Ascending aorta (tissue), 2 donors: Measurements from ENCODE around the gene SLC35E2B. TPM values are rescaled to one million over a fixed set of nuclear protein-coding genes. Genes with fewer than 3 reads are reported as not detected.

Experiments used
- DNase-seq, 2 donors: peaks; one replicate each; pipeline ENCODE4 v3.0.0-alpha.2; 2019; ENCODE audit warnings: low spot score in 2 of 2
- H3K27ac ChIP-seq, 2 donors: fragments of 200-600 bp; sonication (generic); one replicate each; pipeline ENCODE4 v1.5.1; 2016 to 2017; ENCODE audit warnings: mild to moderate bottlenecking in 1 of 2
- H3K27me3 ChIP-seq: fragments of 200-600 bp; sonication (generic); one replicate; pipeline ENCODE4 v1.5.1; 2017
- H3K36me3 ChIP-seq, 2 donors: fragments of 200-600 bp; sonication (generic); one replicate each; pipeline ENCODE4 v1.5.1; 2016
- H3K4me1 ChIP-seq, 2 donors: fragments of 200-600 bp; sonication (generic); one replicate each; pipeline ENCODE4 v1.5.1; 2016 to 2017; ENCODE audit warnings: mild to moderate bottlenecking in 1 of 2
- H3K4me3 ChIP-seq, 2 donors: fragments of 200-600 bp; sonication (generic); one replicate each; pipeline ENCODE4 v1.5.1; 2016 to 2017; ENCODE audit warnings: mild to moderate bottlenecking in 1 of 2
- H3K9me3 ChIP-seq, 2 donors: fragments of 200-600 bp; sonication (generic); one replicate each; pipeline ENCODE4 v1.5.1; 2016
- CTCF ChIP-seq, 3 experiments: fragments of 200-600 bp in 2 of 3; fragments of 450-650 bp in 1 of 3; sonication (generic) in 2 of 3; IDR thresholded peaks; one replicate each; pipeline ENCODE4 v1.5.1; 2016 to 2019; ENCODE audit warnings: antibody characterized with exemption in 3 of 3, mild to moderate bottlenecking in 1 of 3, moderate library complexity in 1 of 3
- intact Hi-C: fragments of 100-400 bp; cut with DNase I; formaldehyde crosslinking; loops from one replicate; pipeline ENCODE4 v1.15.1; 2023
- total RNA-seq: library from RNA; depleted of rRNA; stranded (reverse); fragments of >200 nt; gene quantifications from one replicate; pipeline ENCODE4 v1.1.0, GENCODE V29; 2016

Gene SLC35E2B
- total RNA-seq, 1 donor from 2014 or later: 43.7 TPM

GRCh38 chr1:1613509-1614082 lies 79.0 kb downstream of the SLC35E2B start:
- H3K4me1 ChIP-seq: peaks cover 15 to 25% of the 10 kb centered on the region in 2 donors
- no peaks in the 10 kb centered on the region for H3K27me3 ChIP-seq
- H3K36me3 ChIP-seq: peaks cover 0 to 6% of the 10 kb centered on the region in 2 donors
- no peak for TF ChIP-seq CTCF (IDR thresholded peaks at IDR 0.05)
- H3K27ac ChIP-seq: no peak overlapping the region
- H3K9me3 ChIP-seq: no peaks in the 10 kb centered on the region
- no peak for DNase-seq
- intact Hi-C loops: loop anchor here (10.0 kb wide), 1 partner anchor 209 kb away; the partner anchor contains the start of gene MRPL20
- peak overlapping the region; percentile 97 to 100 for H3K4me3 ChIP-seq

GRCh38 chr1:1612104-1612400 lies 80.5 kb downstream of the SLC35E2B start:
- Histone ChIP-seq H3K27me3 (no peaks in the 10 kb centered on the region), H3K4me1 (peaks cover 15 to 23% of the 10 kb centered on the region in 2 donors), H3K36me3 (no peaks in the 10 kb centered on the region), H3K9me3 (no peaks in the 10 kb centered on the region), H3K4me3 (no peak overlapping the region), H3K27ac (no peak overlapping the region)
- DNase-seq: no peak
- intact Hi-C loops: loop anchor here (10.0 kb wide), 1 partner anchor 207 kb away; the partner anchor contains the start of gene MRPL20
- no peak for TF ChIP-seq CTCF (IDR thresholded peaks at IDR 0.05)

DNA sequence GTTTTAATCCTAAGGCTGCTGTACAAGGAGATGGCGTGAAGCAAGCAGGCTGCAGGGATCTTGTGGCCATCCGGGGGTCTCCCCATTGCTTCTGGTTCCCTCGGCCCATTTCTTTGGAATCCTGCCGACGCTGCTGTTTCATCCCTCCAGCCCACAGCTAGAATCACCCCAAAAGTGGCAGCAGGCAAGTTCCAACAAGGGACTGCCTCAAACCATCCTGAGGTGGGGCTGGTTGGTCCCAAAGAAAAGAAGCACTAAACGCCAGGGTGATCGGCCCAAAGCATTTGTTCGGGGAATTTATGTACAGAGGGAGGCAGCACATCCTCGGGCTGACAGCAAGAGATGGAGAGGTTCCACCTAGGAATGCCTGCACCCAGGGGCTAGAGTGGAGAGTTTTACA lies 81.8 kb downstream of the SLC35E2B start:
- DNase-seq: no peak
- H3K27ac ChIP-seq: no peak overlapping the region
- TF ChIP-seq CTCF (IDR thresholded peaks at IDR 0.05): no peak
- no peaks in the 10 kb centered on the region for H3K27me3 ChIP-seq
- H3K4me3 ChIP-seq: no peak overlapping the region
- no peaks in the 10 kb centered on the region for H3K9me3 ChIP-seq
- H3K36me3 ChIP-seq: no peaks in the 10 kb centered on the region
- intact Hi-C loops: loop anchor here (10.0 kb wide), 1 partner anchor 206 kb away; the partner anchor contains the start of gene MRPL20
- peaks cover 11 to 16% of the 10 kb centered on the region in 2 donors for H3K4me1 ChIP-seq

- no peak overlapping the region for H3K4me3 ChIP-seq
- TF ChIP-seq CTCF (IDR thresholded peaks at IDR 0.05): no peak
- intact Hi-C loops: loop anchor here (10.0 kb wide), 1 partner anchor 205 kb away; the partner anchor contains the start of gene MRPL20
- no peaks in the 10 kb centered on the region for H3K27me3 ChIP-seq
- no peak for DNase-seq
- peaks cover 11 to 16% of the 10 kb centered on the region in 2 donors for H3K4me1 ChIP-seq
- H3K9me3 ChIP-seq: no peaks in the 10 kb centered on the region
- H3K36me3 ChIP-seq: no peaks in the 10 kb centered on the region
- no peak overlapping the region for H3K27ac ChIP-seq
Measured at GRCh38 chr1:1609822-1610485, 82.6 kb downstream of the SLC35E2B start.

Other genes with a start within 250 kb of the SLC35E2B start
- gene ATAD3C, start 243.1 kb downstream of the SLC35E2B start, total RNA-seq: not detected
- gene ATAD3B, start 221.0 kb downstream of the SLC35E2B start, total RNA-seq: 14.2 TPM
- 46.3 TPM for gene ATAD3A, start 180.6 kb downstream of the SLC35E2B start, total RNA-seq
- not detected for gene TMEM240, start 152.2 kb downstream of the SLC35E2B start, total RNA-seq
- 50.1 TPM for gene SSU72, start 117.9 kb downstream of the SLC35E2B start, total RNA-seq
- 1.8 TPM for gene FNDC10, start 92.7 kb downstream of the SLC35E2B start, total RNA-seq
- gene MIB2, start 77.3 kb downstream of the SLC35E2B start, total RNA-seq: 96.9 TPM
- 71.3 TPM for gene MMP23B, start 60.6 kb downstream of the SLC35E2B start, total RNA-seq
- gene CDK11B, start 33.8 kb downstream of the SLC35E2B start, total RNA-seq: 24.8 TPM
- gene CDK11A, start 31.6 kb upstream of the SLC35E2B start, total RNA-seq: 150 TPM
- gene NADK, start 85.7 kb upstream of the SLC35E2B start, total RNA-seq: 104 TPM
- gene GNB1, start 198.3 kb upstream of the SLC35E2B start, total RNA-seq: 170 TPM
- gene CALML6, start 222.5 kb upstream of the SLC35E2B start, total RNA-seq: not detected
- not detected for gene TMEM52, start 226.5 kb upstream of the SLC35E2B start, total RNA-seq